ENCODE results near the gene GMDS.

DNA sequence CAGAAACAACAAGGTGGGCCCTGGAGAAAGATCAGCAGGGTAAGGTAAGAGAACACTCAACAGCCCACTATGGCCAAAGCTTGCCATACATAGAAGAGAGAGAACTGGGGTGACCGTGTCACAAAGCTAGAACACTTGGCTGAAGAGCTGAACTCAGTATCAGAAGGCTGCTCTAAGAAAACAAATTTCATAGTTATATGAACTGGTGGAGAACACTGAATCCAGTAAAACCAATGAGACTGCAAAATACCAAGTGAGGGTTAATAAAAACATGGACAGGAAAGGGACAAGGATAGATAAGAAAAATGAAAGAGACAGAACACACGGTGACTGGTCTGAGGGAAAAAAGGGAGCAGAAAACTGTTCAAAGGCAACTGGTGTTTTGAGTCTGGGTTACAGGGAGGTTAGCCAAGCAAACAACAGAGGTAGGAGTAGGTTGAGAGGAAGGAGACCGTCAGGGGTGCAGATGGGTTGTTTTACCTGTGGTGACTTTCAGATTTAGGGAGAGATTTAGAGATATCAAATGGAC, 56.5 kb downstream of the GMDS start:
- TF ChIP-seq, protein P1, sequence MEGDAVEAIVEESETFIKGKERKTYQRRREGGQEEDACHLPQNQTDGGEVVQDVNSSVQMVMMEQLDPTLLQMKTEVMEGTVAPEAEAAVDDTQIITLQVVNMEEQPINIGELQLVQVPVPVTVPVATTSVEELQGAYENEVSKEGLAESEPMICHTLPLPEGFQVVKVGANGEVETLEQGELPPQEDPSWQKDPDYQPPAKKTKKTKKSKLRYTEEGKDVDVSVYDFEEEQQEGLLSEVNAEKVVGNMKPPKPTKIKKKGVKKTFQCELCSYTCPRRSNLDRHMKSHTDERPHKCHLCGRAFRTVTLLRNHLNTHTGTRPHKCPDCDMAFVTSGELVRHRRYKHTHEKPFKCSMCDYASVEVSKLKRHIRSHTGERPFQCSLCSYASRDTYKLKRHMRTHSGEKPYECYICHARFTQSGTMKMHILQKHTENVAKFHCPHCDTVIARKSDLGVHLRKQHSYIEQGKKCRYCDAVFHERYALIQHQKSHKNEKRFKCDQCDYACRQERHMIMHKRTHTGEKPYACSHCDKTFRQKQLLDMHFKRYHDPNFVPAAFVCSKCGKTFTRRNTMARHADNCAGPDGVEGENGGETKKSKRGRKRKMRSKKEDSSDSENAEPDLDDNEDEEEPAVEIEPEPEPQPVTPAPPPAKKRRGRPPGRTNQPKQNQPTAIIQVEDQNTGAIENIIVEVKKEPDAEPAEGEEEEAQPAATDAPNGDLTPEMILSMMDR (IDR thresholded peaks at IDR 0.05), result no peak
- TF ChIP-seq POLR2AphosphoS5 (IDR thresholded peaks at IDR 0.05; ENCODE audit: insufficient read depth in 1 of 2, low read depth in 1 of 2), result no peak

All from vagina (tissue), 2 donors.